NCI-H446 treated with DMSO at 0.1 percent for 48 hours (cell line): Measurements from ENCODE around the gene ATE1.

ENCODE experiments used
- DNase-seq: peaks from one replicate; lab custom pipeline; 2025; lab: John Stamatoyannopoulos, UW

Gene ATE1

DNA sequence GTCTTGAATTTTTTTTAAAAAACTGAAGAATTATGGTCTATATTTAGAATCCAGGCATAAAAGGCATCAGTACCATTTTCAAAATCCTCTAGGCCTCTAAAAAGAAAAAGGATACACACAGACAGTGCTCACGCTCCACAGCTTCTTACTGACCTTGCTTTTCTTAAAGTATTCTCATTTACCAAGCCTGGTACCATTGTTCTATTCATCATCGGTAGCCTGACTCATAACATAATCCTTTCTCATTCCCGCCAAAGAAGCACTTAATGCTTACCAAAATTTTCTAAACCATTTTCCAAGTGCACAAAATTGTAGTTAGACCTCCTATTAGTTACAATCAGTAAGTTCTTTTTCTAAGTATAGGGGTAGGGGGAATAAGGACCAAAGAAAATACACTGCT lies 54.6 kb downstream of the ATE1 start:
- DNase-seq, result no peak

DNA sequence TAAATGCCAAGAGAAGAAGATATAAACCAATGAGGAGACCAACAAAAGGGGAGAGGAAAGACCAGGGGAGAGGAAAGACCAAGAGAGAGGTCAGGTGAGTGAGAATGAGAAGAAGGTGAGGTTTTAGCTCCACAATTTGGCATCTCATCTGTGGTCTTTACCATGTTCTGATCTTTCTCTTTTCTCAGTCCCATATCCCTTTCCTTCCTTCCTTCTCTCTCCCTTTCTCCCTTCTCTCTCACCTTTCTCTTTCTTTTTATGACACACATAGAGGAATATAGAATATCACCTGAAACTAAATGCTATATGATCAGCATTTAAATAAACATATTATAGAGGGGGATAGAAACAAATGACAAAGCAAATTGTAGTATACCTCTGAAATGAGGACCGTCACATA lies 57.4 kb downstream of the ATE1 start:
- DNase-seq, result no peak

DNA sequence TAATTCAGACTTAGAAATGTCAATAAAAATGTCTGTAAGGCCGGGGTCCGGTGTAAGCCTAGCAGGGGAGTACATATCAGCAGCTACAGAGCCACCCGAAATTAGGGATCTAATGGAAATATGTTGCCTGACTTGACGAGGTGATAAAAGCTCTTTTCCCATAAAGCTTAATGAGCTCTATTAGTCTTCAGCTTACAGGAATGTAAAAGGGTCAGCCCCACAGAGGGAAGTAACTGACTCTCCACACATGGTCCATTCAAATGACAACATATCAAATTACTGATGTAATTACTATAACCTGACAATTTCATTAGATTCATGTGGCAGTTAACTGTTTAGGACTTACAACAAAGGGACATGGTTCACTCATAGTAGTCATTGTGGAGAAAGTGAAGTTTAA lies 62.3 kb downstream of the ATE1 start:
- no peak for DNase-seq

- no peak for DNase-seq
These were observed 63.2 kb downstream of the ATE1 start for GRCh38 chr10:121864653-121865052.

DNA sequence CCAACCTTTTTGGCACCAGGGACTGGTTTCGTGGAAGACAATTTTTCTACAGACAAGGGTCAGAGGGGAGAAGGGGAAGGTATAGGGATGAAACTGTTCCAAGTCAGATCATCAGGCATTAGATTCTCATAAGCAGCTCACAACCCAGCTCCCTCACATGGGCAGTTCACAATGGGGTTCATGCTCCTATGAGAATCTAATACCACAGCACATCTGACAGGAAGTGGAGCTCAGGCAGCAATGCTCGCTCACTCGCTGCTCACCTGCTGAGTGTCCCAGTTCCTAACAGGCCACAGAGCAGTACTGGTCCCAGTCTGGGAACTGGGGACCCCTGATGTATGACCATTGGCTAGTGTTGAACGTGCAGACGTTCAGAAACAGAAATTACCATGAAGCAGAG lies 63.7 kb downstream of the ATE1 start:
- no peak for DNase-seq

- DNase-seq, result no peak
These were observed 65.2 kb downstream of the ATE1 start for GRCh38 chr10:121862649-121863048.

DNA sequence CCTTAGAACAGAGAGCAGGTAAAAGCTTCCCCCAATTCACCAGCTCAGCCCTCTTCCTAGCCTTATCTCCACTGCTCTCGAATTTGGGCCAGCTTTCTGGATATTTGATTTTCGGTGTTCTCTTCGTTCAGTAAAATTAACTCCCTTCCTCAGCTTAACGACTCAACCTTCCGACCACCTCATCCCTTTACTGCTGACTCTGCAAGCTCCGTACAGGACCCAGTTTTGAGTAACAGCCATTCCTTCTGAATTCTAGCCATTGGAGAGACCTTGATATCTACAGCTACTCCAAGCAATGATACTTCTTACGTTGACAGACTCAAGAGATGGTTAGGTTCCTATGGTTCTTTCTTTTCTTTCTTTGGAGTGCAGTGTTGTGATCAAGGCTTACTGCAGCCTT lies 65.8 kb downstream of the ATE1 start:
- no peak for DNase-seq

- no peak for DNase-seq
These were observed 67.0 kb downstream of the ATE1 start for GRCh38 chr10:121860810-121861209.

DNA sequence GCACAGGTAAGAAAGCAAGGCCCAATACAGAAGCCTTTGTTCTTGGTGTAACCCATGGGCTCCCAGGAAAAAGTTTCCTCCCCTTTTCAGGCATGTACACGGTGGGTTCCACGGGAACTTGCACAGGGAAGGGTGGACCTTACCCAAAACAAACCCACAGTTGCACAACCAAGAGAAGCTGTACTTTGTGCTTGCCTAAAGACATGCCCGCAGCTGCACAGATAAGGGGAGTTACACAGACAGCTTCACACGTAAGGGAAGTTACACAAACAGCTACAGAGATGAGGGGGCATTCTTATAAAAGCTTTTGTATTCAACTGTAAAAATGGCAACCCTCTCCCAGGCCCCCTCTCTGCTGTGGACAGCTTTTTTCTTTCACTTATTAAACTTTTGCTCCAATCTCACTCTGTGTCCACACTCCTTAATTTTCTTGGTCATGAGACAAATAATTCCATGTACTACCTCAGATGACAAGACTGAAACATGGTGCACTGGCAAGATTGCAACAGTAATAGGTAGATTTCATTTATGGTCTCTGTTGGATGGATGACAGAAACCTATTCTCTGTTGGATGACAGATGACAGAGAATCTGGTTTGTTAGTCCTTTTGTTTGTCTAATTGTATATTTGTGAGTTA lies 72.9 kb downstream of the ATE1 start:
- no peak for DNase-seq

- DNase-seq, result no peak
These were observed 73.9 kb downstream of the ATE1 start for GRCh38 chr10:121853950-121854349.

DNA sequence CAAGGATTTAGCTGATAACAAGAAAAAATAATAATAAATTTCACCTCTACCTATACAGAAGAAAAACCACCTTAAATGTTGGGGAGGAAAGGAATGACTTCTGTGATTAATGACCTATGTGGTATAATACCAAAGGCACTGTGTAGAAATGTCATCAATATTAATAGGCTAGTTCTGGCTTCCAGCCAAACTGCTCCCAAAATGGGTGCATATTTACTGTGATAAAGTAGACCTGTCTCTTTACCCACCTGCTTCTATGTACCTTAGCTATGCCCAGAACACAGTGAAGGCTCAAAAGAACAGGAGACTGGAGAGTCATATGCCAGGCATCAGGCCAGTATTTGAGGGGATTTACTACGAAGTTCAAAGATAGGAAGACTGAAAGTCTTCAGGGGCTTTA lies 76.0 kb downstream of the ATE1 start:
- no peak for DNase-seq

DNA sequence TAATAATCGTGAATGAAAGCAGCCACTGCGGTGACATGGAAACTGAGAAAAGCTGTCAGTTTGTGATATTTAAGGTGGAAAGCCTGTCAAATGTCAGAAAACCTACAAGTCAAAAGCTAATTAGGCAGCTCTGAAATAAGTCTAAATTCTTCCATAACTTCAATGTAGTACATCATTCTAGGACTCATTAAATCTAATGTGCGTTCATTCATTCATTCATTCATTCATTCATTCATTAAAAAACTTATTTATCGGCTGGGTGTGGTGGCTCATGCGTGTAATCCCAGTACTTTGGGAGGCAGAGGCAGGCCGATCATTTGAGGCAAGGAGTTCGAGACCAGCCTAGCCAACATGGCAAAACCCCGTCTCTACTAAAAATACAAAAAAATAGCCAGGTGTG lies 79.7 kb downstream of the ATE1 start:
- no peak for DNase-seq

GRCh38 chr10:121846555-121846954 lies 81.3 kb downstream of the ATE1 start:
- DNase-seq, result no peak

DNA sequence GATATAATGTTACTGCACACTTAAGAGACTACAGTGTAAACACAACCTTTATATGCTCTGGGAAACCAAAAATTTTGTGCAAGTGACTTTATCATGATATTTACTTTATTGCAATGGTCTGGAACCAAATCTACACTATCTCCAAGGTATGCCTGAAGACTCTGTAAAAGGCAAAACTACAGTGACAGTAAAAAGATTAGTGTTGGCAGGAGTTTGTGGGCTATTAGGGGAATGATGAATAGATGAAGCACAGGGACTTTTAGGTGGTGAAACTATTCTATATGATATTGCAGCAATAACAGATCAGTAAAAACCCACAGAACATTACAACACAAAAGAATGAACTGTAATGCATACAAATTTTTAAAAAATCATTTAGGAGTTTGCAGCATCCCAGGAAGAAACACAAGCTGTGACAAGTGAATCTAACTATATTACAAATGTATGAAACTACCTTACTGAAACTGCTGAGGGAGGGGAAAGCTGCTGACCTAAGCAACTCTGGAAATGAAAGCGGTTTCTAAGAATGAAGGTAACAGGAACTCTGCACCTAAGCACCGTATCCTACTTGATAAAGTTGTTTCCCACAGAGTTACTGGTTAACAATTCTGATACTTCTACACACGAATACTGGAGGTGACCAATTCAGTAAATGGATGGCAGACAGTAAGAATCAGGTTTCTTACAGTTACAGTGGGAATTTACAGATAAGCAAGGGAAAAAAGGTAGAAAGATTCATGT lies 82.6 kb downstream of the ATE1 start:
- DNase-seq, result no peak

DNA sequence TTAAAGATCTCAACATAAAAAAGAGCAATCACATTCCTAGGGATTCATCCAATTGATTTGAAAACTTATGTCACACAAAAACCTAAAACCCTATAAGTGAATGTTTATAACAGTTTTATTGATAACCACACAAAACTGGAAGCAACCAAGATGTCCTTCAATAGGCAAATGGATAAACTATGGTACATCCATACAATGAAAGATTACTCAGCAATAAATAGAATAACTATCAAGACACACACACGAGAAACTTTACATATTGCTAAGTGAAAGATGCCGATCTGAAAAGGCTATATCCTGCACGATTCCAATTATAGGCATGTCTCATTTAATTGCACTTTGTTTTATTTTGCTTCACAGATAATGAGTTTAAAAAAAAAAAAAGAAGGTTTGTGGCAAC lies 83.3 kb downstream of the ATE1 start:
- no peak for DNase-seq

DNA sequence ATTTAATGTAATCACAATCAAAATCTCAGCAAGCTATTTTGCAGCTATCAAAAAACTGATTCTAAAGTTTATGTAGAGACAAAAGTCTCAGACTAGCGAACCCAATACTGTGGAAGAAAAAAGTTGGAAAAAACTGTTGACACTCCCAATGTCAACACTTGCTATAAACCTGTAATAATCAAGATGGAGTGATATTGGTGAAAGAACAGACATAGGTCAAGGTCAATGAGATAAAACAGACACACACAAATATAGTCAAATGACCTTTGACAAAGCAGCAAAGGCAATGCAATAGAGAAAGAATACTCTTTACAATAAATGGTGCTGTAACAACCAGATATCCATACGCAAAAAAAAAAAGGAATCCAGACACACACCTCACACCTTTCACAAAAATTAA lies 84.5 kb downstream of the ATE1 start:
- no peak for DNase-seq

GRCh38 chr10:121841862-121842261 lies 86.0 kb downstream of the ATE1 start:
- DNase-seq, result no peak

GRCh38 chr10:121838931-121839330 lies 88.9 kb downstream of the ATE1 start:
- no peak for DNase-seq

GRCh38 chr10:121838149-121838548 lies 89.7 kb downstream of the ATE1 start:
- no peak for DNase-seq

- DNase-seq, result no peak
These were observed 91.7 kb downstream of the ATE1 start for GRCh38 chr10:121836171-121836570.

- no peak for DNase-seq
These were observed 92.5 kb downstream of the ATE1 start for GRCh38 chr10:121835376-121835775.

DNA sequence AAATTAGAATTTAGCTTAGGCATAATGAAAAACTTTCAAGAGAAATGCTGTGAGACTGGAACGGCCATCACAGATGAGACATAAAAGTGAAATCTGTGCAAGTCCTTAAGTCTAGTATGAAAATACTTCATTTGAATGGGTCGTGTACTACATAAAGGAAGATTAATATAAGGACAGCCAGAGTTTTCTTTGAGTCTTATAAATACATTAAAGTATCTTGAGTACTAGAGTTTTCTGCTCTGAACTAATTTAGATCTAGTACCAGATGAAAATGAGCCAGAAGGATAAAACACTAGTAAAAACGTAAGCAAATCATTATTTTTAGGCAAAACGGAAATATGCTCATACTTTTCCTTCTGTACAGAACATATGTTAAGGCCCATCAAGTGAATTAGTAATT lies 93.1 kb downstream of the ATE1 start:
- DNase-seq, result no peak

- DNase-seq, result no peak
These were observed 94.4 kb downstream of the ATE1 start for GRCh38 chr10:121833387-121833786.

- no peak for DNase-seq
These were observed 95.2 kb downstream of the ATE1 start for GRCh38 chr10:121832647-121833046.
